Measurements from ENCODE around the gene C21orf58.

Gene C21orf58

GRCh38 chr21:46357684-46358425, 34.2 kb upstream of the C21orf58 start:
- Histone ChIP-seq H3K9me3 (ENCODE audit: low read length) (no peaks in the 10 kb centered on the region), H3K27me3 (ENCODE audit: insufficient read depth, low read length) (no peaks in the 10 kb centered on the region), H3K4me1 (ENCODE audit: insufficient read depth, low read length, severe bottlenecking) (peaks cover 31% of the 10 kb centered on the region), H3K4me3 (ENCODE audit: low read depth, low read length, poor library complexity, severe bottlenecking) (no peak overlapping the region), H3K9ac (ENCODE audit: low read length) (no peak overlapping the region), H3K36me3 (ENCODE audit: insufficient read depth, low read length) (peaks cover 63% of the 10 kb centered on the region), H4K20me1 (ENCODE audit: insufficient read depth, low read length) (no peaks in the 10 kb centered on the region), H2AFZ (ENCODE audit: low read length) (no peak overlapping the region), H3F3A (ENCODE audit: insufficient read depth, low read length) (no peaks in the 10 kb centered on the region), H3K79me2 (ENCODE audit: insufficient read depth, low read length) (no peaks in the 10 kb centered on the region), H3K4me2 (ENCODE audit: low read length) (no peak overlapping the region), H3K27ac (ENCODE audit: low read depth, low read length, poor library complexity, severe bottlenecking) (peak overlapping the region; percentile 74), H3K9me2 (ENCODE audit: low read depth, low read length) (no peaks in the 10 kb centered on the region)
- TF ChIP-seq, protein P1, sequence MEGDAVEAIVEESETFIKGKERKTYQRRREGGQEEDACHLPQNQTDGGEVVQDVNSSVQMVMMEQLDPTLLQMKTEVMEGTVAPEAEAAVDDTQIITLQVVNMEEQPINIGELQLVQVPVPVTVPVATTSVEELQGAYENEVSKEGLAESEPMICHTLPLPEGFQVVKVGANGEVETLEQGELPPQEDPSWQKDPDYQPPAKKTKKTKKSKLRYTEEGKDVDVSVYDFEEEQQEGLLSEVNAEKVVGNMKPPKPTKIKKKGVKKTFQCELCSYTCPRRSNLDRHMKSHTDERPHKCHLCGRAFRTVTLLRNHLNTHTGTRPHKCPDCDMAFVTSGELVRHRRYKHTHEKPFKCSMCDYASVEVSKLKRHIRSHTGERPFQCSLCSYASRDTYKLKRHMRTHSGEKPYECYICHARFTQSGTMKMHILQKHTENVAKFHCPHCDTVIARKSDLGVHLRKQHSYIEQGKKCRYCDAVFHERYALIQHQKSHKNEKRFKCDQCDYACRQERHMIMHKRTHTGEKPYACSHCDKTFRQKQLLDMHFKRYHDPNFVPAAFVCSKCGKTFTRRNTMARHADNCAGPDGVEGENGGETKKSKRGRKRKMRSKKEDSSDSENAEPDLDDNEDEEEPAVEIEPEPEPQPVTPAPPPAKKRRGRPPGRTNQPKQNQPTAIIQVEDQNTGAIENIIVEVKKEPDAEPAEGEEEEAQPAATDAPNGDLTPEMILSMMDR (IDR thresholded peaks at IDR 0.05; ENCODE audit: low read length) = no peak
- TF ChIP-seq EZH2 (IDR thresholded peaks at IDR 0.05; ENCODE audit: borderline replicate concordance, low read length) = no peak

- Histone ChIP-seq H3K4me1 (ENCODE audit: insufficient read depth, low read length, severe bottlenecking) (peaks cover 31% of the 10 kb centered on the region), H3K9ac (ENCODE audit: low read length) (peak overlapping the region; percentile 26; the same call in 1 of the 2 replicates), H4K20me1 (ENCODE audit: insufficient read depth, low read length) (no peaks in the 10 kb centered on the region), H3K4me3 (ENCODE audit: low read depth, low read length, poor library complexity, severe bottlenecking) (no peak overlapping the region), H2AFZ (ENCODE audit: low read length) (no peak overlapping the region), H3K9me3 (ENCODE audit: low read length) (no peaks in the 10 kb centered on the region), H3K36me3 (ENCODE audit: insufficient read depth, low read length) (peaks cover 69% of the 10 kb centered on the region), H3K9me2 (ENCODE audit: low read depth, low read length) (no peaks in the 10 kb centered on the region), H3K4me2 (ENCODE audit: low read length) (peak overlapping the region; percentile 28), H3F3A (ENCODE audit: insufficient read depth, low read length) (no peaks in the 10 kb centered on the region), H3K27ac (ENCODE audit: low read depth, low read length, poor library complexity, severe bottlenecking) (peak overlapping the region; percentile 74), H3K27me3 (ENCODE audit: insufficient read depth, low read length) (no peaks in the 10 kb centered on the region), H3K79me2 (ENCODE audit: insufficient read depth, low read length) (no peaks in the 10 kb centered on the region)
- TF ChIP-seq, protein P1 (IDR thresholded peaks at IDR 0.05; ENCODE audit: low read length) = no peak
- TF ChIP-seq EZH2 (IDR thresholded peaks at IDR 0.05; ENCODE audit: borderline replicate concordance, low read length) = no peak
These were observed 33.6 kb upstream of the C21orf58 start for GRCh38 chr21:46357335-46357604.

GRCh38 chr21:46356494-46357334, 33.0 kb upstream of the C21orf58 start:
- H3K9me2 ChIP-seq (ENCODE audit: low read depth, low read length) = no peaks in the 10 kb centered on the region
- H3K4me2 ChIP-seq (ENCODE audit: low read length) = peak overlapping the region; percentile 28
- no peaks in the 10 kb centered on the region for H3K27me3 ChIP-seq (ENCODE audit: insufficient read depth, low read length)
- peak overlapping the region; percentile 74 for H3K27ac ChIP-seq (ENCODE audit: low read depth, low read length, poor library complexity, severe bottlenecking)
- no peak overlapping the region for H3K4me3 ChIP-seq (ENCODE audit: low read depth, low read length, poor library complexity, severe bottlenecking)
- H3K9ac ChIP-seq (ENCODE audit: low read length) = peak overlapping the region; percentile 26
- H3K79me2 ChIP-seq (ENCODE audit: insufficient read depth, low read length) = no peaks in the 10 kb centered on the region
- H3K36me3 ChIP-seq (ENCODE audit: insufficient read depth, low read length) = peaks cover 70% of the 10 kb centered on the region
- H2AFZ ChIP-seq (ENCODE audit: low read length) = no peak overlapping the region
- peaks cover 31% of the 10 kb centered on the region for H3K4me1 ChIP-seq (ENCODE audit: insufficient read depth, low read length, severe bottlenecking)
- TF ChIP-seq EZH2 (IDR thresholded peaks at IDR 0.05; ENCODE audit: borderline replicate concordance, low read length) = no peak
- TF ChIP-seq, protein P1 (IDR thresholded peaks at IDR 0.05; ENCODE audit: low read length) = no peak
- H3K9me3 ChIP-seq (ENCODE audit: low read length) = no peaks in the 10 kb centered on the region
- H3F3A ChIP-seq (ENCODE audit: insufficient read depth, low read length) = no peaks in the 10 kb centered on the region
- H4K20me1 ChIP-seq (ENCODE audit: insufficient read depth, low read length) = no peaks in the 10 kb centered on the region

Measured in OCI-LY1 (cell line).